ENCODE measurements around the gene PRKG2. TPM values are rescaled to one million over a fixed set of nuclear protein-coding genes. Genes with fewer than 3 reads are reported as not detected.

The PRKG2 gene
- total RNA-seq, 1 experiment from 2014 or later, result 1.9 TPM

DNA sequence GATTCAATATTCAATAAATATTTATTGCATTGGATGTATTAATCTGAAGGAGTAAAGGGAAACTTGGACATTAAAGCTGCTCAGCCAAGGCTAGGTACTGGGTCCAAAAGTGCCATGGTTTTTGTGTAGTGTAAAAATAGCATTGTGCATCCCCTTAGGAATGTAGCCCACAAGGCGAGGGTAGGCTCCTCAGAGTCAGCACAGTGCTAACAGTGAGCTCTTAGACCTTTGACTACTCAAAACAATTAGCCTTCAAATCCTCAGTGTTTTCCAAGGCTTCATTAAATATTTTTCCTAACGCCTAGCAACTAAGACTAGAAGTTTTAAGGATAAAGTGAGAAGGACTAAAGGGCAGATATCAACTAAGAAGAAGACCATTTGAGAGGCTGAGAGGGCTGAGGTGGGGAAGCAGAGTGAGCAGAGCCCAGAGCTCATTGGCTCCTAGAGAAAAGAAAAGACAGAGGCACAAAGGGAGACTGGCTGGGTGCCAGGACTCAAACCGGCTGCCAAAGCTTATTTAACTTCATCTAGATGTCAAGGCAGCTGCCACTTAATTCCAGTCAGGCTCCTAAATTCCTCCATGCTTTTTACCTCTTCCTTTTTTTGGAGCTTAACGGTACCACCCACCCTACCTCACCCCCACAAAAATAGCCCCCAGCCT lies 17.0 kb downstream of the PRKG2 start:
- no peak overlapping the region for H3T11ph ChIP-seq (ENCODE audit: low read length)
- no peaks in the 10 kb centered on the region for H3K36me3 Mint-ChIP-seq (ENCODE audit: insufficient read depth in 1 of 3, low read depth in 3 of 3)
- H2BK15ac ChIP-seq (ENCODE audit: low read depth, low read length), result no peak overlapping the region
- no peak overlapping the region for H4K91ac ChIP-seq (ENCODE audit: insufficient read length, low read depth, low read length)
- no peak overlapping the region for H2BK20ac ChIP-seq (ENCODE audit: low read depth, low read length, poor library complexity, severe bottlenecking)
- no CpG with 5 or more reads among the region's 4 CpGs for WGBS (ENCODE audit: extremely low coverage, insufficient read length, low lambda C conversion rate)
- H3K9me3 Mint-ChIP-seq, result no peaks in the 10 kb centered on the region
- TF ChIP-seq, protein P1, sequence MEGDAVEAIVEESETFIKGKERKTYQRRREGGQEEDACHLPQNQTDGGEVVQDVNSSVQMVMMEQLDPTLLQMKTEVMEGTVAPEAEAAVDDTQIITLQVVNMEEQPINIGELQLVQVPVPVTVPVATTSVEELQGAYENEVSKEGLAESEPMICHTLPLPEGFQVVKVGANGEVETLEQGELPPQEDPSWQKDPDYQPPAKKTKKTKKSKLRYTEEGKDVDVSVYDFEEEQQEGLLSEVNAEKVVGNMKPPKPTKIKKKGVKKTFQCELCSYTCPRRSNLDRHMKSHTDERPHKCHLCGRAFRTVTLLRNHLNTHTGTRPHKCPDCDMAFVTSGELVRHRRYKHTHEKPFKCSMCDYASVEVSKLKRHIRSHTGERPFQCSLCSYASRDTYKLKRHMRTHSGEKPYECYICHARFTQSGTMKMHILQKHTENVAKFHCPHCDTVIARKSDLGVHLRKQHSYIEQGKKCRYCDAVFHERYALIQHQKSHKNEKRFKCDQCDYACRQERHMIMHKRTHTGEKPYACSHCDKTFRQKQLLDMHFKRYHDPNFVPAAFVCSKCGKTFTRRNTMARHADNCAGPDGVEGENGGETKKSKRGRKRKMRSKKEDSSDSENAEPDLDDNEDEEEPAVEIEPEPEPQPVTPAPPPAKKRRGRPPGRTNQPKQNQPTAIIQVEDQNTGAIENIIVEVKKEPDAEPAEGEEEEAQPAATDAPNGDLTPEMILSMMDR (conservative IDR thresholded peaks at IDR 0.05), result no peak
- no peak overlapping the region for H3K18ac ChIP-seq (ENCODE audit: insufficient read length, low read depth, low read length)
- no peak overlapping the region for H4K8ac ChIP-seq (replicated peaks; ENCODE audit: insufficient read length, low read depth, low read length)
- no peak overlapping the region for H3K4me3 Mint-ChIP-seq
- H4K5ac ChIP-seq (ENCODE audit: insufficient read length, low read depth, low read length), result no peak overlapping the region
- H3K4ac ChIP-seq (ENCODE audit: low read depth, low read length), result no peak overlapping the region
- H2AFZ ChIP-seq (ENCODE audit: low read length), result no peak overlapping the region
- no peaks in the 10 kb centered on the region for H3K4me1 Mint-ChIP-seq
- H3K27ac ChIP-seq (ENCODE audit: insufficient read length, low read depth, low read length), result no peak overlapping the region
- no peaks in the 10 kb centered on the region for H4K20me1 ChIP-seq (ENCODE audit: control insufficient read depth, insufficient read depth, insufficient read length)
- no peak overlapping the region for H3K23ac ChIP-seq (ENCODE audit: insufficient read length, low read depth, low read length)
- H3K4me1 ChIP-seq (ENCODE audit: insufficient read depth, low read length), result no peaks in the 10 kb centered on the region
- no peak overlapping the region for H2AK5ac ChIP-seq (ENCODE audit: insufficient read length, low read length)
- H3K27me3 ChIP-seq (ENCODE audit: insufficient read depth, low read length), result no peaks in the 10 kb centered on the region
- H2BK120ac ChIP-seq (ENCODE audit: low read depth, low read length, poor library complexity, severe bottlenecking), result no peak overlapping the region
- no peak overlapping the region for H2BK12ac ChIP-seq (ENCODE audit: insufficient read length, low read depth, low read length)
- H3K9ac ChIP-seq (ENCODE audit: extremely low read depth, insufficient read length, low read length), result no peak overlapping the region
- H3K14ac ChIP-seq (ENCODE audit: insufficient read depth, low read length), result no peak overlapping the region
- no peaks in the 10 kb centered on the region for H3K23me2 ChIP-seq (ENCODE audit: insufficient read length, low read depth, low read length, poor library complexity, severe bottlenecking)
- no peak overlapping the region for H2BK5ac ChIP-seq (ENCODE audit: insufficient read length, low read length)
- H3K27ac Mint-ChIP-seq, result no peak overlapping the region
- H3K4me2 ChIP-seq (ENCODE audit: insufficient read depth, insufficient read length, low read length), result no peak overlapping the region
- no peaks in the 10 kb centered on the region for H3K27me3 Mint-ChIP-seq (ENCODE audit: low read depth)
- no peaks in the 10 kb centered on the region for H3K79me1 ChIP-seq (ENCODE audit: insufficient read depth, low read depth, low read length, poor library complexity, severe bottlenecking)
- no peaks in the 10 kb centered on the region for H3K9me3 ChIP-seq (ENCODE audit: control insufficient read depth, low read depth, low read length)
- DNase-seq, result no peak
- H3K56ac ChIP-seq (ENCODE audit: insufficient read length, low read depth, low read length), result no peak overlapping the region
- no peaks in the 10 kb centered on the region for H3K79me2 ChIP-seq (ENCODE audit: insufficient read depth, low read length)

Measured in H9 (cell line).